Measurements from ENCODE around the gene EXOC6.

DNA sequence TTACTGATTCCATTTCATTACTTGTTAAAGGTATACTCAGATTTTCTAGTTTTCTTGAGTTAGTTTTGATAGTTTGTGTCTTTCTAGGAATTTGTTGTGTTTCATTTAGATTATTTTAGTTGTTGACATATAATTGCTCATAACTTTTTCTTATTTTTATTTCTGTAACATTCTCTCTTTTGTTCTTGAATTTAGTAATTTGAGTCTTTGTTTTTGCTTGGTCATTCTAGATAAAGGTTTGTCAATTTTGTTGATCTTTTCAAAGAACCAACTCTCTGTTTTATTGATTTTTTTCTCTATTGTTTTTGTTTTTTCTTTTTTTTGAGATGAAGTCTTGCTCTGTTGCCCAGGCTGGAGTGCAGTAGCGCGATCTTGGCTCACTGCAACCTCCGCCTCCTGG lies 7.2 kb downstream of the EXOC6 start:
- no peak for TF ChIP-seq POLR2A (IDR thresholded peaks at IDR 0.05)
- TF ChIP-seq, protein P1, sequence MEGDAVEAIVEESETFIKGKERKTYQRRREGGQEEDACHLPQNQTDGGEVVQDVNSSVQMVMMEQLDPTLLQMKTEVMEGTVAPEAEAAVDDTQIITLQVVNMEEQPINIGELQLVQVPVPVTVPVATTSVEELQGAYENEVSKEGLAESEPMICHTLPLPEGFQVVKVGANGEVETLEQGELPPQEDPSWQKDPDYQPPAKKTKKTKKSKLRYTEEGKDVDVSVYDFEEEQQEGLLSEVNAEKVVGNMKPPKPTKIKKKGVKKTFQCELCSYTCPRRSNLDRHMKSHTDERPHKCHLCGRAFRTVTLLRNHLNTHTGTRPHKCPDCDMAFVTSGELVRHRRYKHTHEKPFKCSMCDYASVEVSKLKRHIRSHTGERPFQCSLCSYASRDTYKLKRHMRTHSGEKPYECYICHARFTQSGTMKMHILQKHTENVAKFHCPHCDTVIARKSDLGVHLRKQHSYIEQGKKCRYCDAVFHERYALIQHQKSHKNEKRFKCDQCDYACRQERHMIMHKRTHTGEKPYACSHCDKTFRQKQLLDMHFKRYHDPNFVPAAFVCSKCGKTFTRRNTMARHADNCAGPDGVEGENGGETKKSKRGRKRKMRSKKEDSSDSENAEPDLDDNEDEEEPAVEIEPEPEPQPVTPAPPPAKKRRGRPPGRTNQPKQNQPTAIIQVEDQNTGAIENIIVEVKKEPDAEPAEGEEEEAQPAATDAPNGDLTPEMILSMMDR (IDR thresholded peaks at IDR 0.05) = no peak

Measured in heart left ventricle (tissue), 13 donors.